HepG2 (cell line): ENCODE results near the gene MYH9. TPM values are rescaled to one million over a fixed set of nuclear protein-coding genes. Genes with fewer than 3 reads are reported as not detected.

Source experiments
- ATF2 ChIP-seq: sonication (generic); formaldehyde crosslinking; IDR thresholded peaks from 2 replicates; pipeline ENCODE4 v1.4.0; 2020; ENCODE audit warnings: missing genetic modification reagents
- ATF7 ChIP-seq, 2 experiments: fragments of 450-650 bp in 1 of 2; sonication (generic) in 1 of 2; formaldehyde crosslinking in 1 of 2; IDR thresholded peaks; 2 replicates each; pipeline versions ENCODE4 v1.4.0 to v1.6.1; 2016 to 2020; ENCODE audit warnings: antibody characterized with exemption in 1 of 2, mild to moderate bottlenecking in 1 of 2, missing genetic modification reagents in 1 of 2
- BRF2 ChIP-seq: sonication (generic); formaldehyde crosslinking; IDR thresholded peaks from 2 replicates; pipeline ENCODE4 v1.8.1; 2022; ENCODE audit warnings: mild to moderate bottlenecking, missing genetic modification reagents
- DRAP1 ChIP-seq: IDR thresholded peaks from 2 replicates; pipeline ENCODE4 v1.6.1; 2016; ENCODE audit warnings: missing genetic modification reagents, missing compliant biosample characterization
- FOSL2 ChIP-seq: sonication (generic); formaldehyde crosslinking; IDR thresholded peaks from 2 replicates; pipeline ENCODE4 v1.4.0; 2020; ENCODE audit warnings: missing genetic modification reagents
- GZF1 ChIP-seq: sonication (generic); formaldehyde crosslinking; IDR thresholded peaks from 2 replicates; pipeline ENCODE4 v1.5.1; 2020; ENCODE audit warnings: mild to moderate bottlenecking, missing genetic modification reagents
- HDAC2 ChIP-seq: sonication (generic); formaldehyde crosslinking; IDR thresholded peaks from 2 replicates; pipeline ENCODE4 v1.4.0; 2020; ENCODE audit warnings: missing genetic modification reagents
- HOXA3 ChIP-seq: sonication (generic); formaldehyde crosslinking; IDR thresholded peaks from 2 replicates; pipeline ENCODE4 v1.5.0; 2020; ENCODE audit warnings: missing genetic modification reagents
- HOXA7 ChIP-seq: sonication (generic); formaldehyde crosslinking; IDR thresholded peaks from 2 replicates; pipeline ENCODE4 v1.8.1; 2022; ENCODE audit warnings: mild to moderate bottlenecking, missing genetic modification reagents, moderate library complexity
- JUN ChIP-seq: sonication (generic); formaldehyde crosslinking; IDR thresholded peaks from 2 replicates; pipeline ENCODE4 v1.4.0; 2020; ENCODE audit warnings: mild to moderate bottlenecking, missing genetic modification reagents
- KLF12 ChIP-seq: sonication (generic); formaldehyde crosslinking; IDR thresholded peaks from 2 replicates; pipeline ENCODE4 v1.4.0; 2020; ENCODE audit warnings: missing genetic modification reagents, borderline replicate concordance
- NR2F6 ChIP-seq, 2 experiments: IDR thresholded peaks; 2 replicates each; pipeline ENCODE4 v1.6.1; 2016; ENCODE audit warnings: antibody characterized with exemption in 1 of 2, mild to moderate bottlenecking in 1 of 2
- PAXIP1 ChIP-seq: sonication (generic); formaldehyde crosslinking; conservative IDR thresholded peaks from 2 replicates; pipeline ENCODE4 v1.4.0; 2020; ENCODE audit warnings: mild to moderate bottlenecking, missing genetic modification reagents, moderate library complexity
- PCBP2 ChIP-seq: fragments of 200-400 bp; formaldehyde crosslinking; optimal IDR thresholded peaks from 2 replicates; pipeline ENCODE3; 2018; ENCODE audit warnings: low read length, low read depth; ENCODE audit not compliant: poor library complexity, severe bottlenecking
- PLRG1 ChIP-seq: fragments of 450-650 bp; conservative IDR thresholded peaks from 2 replicates; pipeline ENCODE4 v1.6.1; 2016
- POLR2G ChIP-seq: fragments of 200-400 bp; formaldehyde crosslinking; IDR thresholded peaks from 2 replicates; pipeline ENCODE4 v1.6.1; 2018; ENCODE audit warnings: mild to moderate bottlenecking, low read depth, low read length, moderate library complexity
- RARG ChIP-seq: sonication (generic); formaldehyde crosslinking; IDR thresholded peaks from 2 replicates; pipeline ENCODE4 v1.4.0; 2020; ENCODE audit warnings: low read depth, mild to moderate bottlenecking, missing genetic modification reagents
- SOX5 ChIP-seq: IDR thresholded peaks from 2 replicates; pipeline ENCODE4 v1.6.1; 2016; ENCODE audit warnings: borderline replicate concordance
- THAP11 ChIP-seq: IDR thresholded peaks from 2 replicates; pipeline ENCODE4 v1.6.1; 2016; ENCODE audit warnings: missing biosample characterization, missing genetic modification reagents
- ZNF207 ChIP-seq: fragments of 450-650 bp; IDR thresholded peaks from 2 replicates; pipeline ENCODE4 v1.6.1; 2016; ENCODE audit warnings: antibody characterized with exemption, borderline replicate concordance
- ZNF792 ChIP-seq: IDR thresholded peaks from 2 replicates; pipeline ENCODE4 v1.6.1; 2016
- ZNF883 ChIP-seq: sonication (generic); formaldehyde crosslinking; IDR thresholded peaks from 2 replicates; pipeline ENCODE4 v1.5.1; 2020; ENCODE audit warnings: mild to moderate bottlenecking, missing genetic modification reagents; ENCODE audit errors: not compliant biosample characterization
- polyA plus RNA-seq, 8 experiments: library from polyadenylated mRNA; depleted of rRNA in 3 of 8; stranded (reverse) in 7 of 8; unstranded in 1 of 8; fragments of >200 nt; fragmentation: Illumina TruSeq in 4 of 8; extraction: Trizol in 4 of 8; gene quantifications; 2 replicates each; pipeline versions ENCODE4 v1.2.1 to v1.2.3, GENCODE V29; 2011 to 2016; ENCODE audit warnings: low read depth in 4 of 8, missing spikeins in 1 of 8, mixed read lengths in 1 of 8; ENCODE audit not compliant: insufficient read depth in 1 of 8
- total RNA-seq, 5 experiments: library from RNA; depleted of rRNA; stranded (reverse); fragments of >200 nt; fragmentation: Illumina TruSeq; extraction: Trizol; gene quantifications; 2 replicates each; pipeline ENCODE4 v1.2.3, GENCODE V29; 2016; ENCODE audit warnings: low read depth in 1 of 5

Gene MYH9
- total and polyA plus RNA-seq, 2 of the 13 experiments (the other 11 are each of a cell fraction or from before 2014, with no cell fraction given), result 50.7 to 98.5 TPM

- TF ChIP-seq ATF7 (IDR thresholded peaks at IDR 0.05) (no peak), ATF7 (CRISPR knock-in tag; IDR thresholded peaks at IDR 0.05) (no peak; the same call in 1 of the 2 replicates), PCBP2 (no peak), HDAC2 (CRISPR knock-in tag) (peak; percentile 49; the same call in 1 of the 2 replicates), DRAP1 (CRISPR knock-in tag) (peak; percentile 53; the same call in 1 of the 2 replicates), PAXIP1 (peak; percentile 68), ZNF883 (no peak), RARG (CRISPR knock-in tag) (no peak), BRF2 (CRISPR knock-in tag) (no peak), ZNF207 (no peak), THAP11 (CRISPR knock-in tag) (peak; percentile 18; the same call in 1 of the 2 replicates), FOSL2 (CRISPR knock-in tag) (peak; percentile 64), JUN (CRISPR knock-in tag) (peak; percentile 94), ZNF792 (CRISPR knock-in tag) (no peak), HOXA3 (CRISPR knock-in tag) (peak; percentile 72; the same call in 1 of the 2 replicates), PLRG1 (no peak), GZF1 (no peak), NR2F6 (IDR thresholded peaks at IDR 0.05) (0 out of 2 replicates have a peak, but pooled peaks have one; percentile 31), NR2F6 (CRISPR knock-in tag; IDR thresholded peaks at IDR 0.05) (no peak), SOX5 (peak; percentile 40; the same call in 1 of the 2 replicates), POLR2G (no peak), HOXA7 (CRISPR knock-in tag) (no peak), KLF12 (CRISPR knock-in tag) (no peak), ATF2 (peak; percentile 80)
Observed at GRCh38 chr22:36363349-36363981, 24.3 kb downstream of the MYH9 start (continued).
